Ishikawa (cell line): ENCODE measurements around the gene SUCNR1.

Experiments
- CEBPB ChIP-seq: IDR thresholded peaks from 2 replicates; pipeline ENCODE4 v1.6.1; 2012
- CREB1 ChIP-seq: IDR thresholded peaks from 2 replicates; pipeline ENCODE4 v1.6.1; 2012; ENCODE audit warnings: low read depth
- EGR1 ChIP-seq: IDR thresholded peaks from 2 replicates; pipeline ENCODE4 v1.6.1; 2012
- EP300 ChIP-seq: IDR thresholded peaks from 2 replicates; pipeline ENCODE4 v1.6.1; 2012; ENCODE audit warnings: borderline replicate concordance
- FOXM1 ChIP-seq: IDR thresholded peaks from 2 replicates; pipeline ENCODE4 v1.6.1; 2012; ENCODE audit warnings: low read depth, borderline replicate concordance
- MAX ChIP-seq: IDR thresholded peaks from 2 replicates; pipeline ENCODE4 v1.6.1; 2012
- NFIC ChIP-seq: IDR thresholded peaks from 2 replicates; pipeline ENCODE4 v1.6.1; 2012
- RAD21 ChIP-seq: IDR thresholded peaks from 2 replicates; pipeline ENCODE4 v1.6.1; 2012; ENCODE audit warnings: low read depth
- REST ChIP-seq: IDR thresholded peaks from 2 replicates; pipeline ENCODE4 v1.6.1; 2012; ENCODE audit warnings: low read depth, mild to moderate bottlenecking
- TAF1 ChIP-seq: IDR thresholded peaks from 2 replicates; pipeline ENCODE4 v1.6.1; 2012; ENCODE audit warnings: low read depth, mild to moderate bottlenecking
- TCF12 ChIP-seq: IDR thresholded peaks from 2 replicates; pipeline ENCODE4 v1.6.1; 2012; ENCODE audit warnings: low read depth
- TEAD4 ChIP-seq: IDR thresholded peaks from 2 replicates; pipeline ENCODE4 v1.6.1; 2012
- USF1 ChIP-seq: IDR thresholded peaks from 2 replicates; pipeline ENCODE4 v1.6.1; 2012
- YY1 ChIP-seq: IDR thresholded peaks from 2 replicates; pipeline ENCODE4 v1.6.1; 2012; ENCODE audit warnings: low read depth
- ZBTB7A ChIP-seq: IDR thresholded peaks from 2 replicates; pipeline ENCODE4 v1.6.1; 2012; ENCODE audit warnings: low read depth

Gene SUCNR1

GRCh38 chr3:151841801-151842200 is 31.6 kb upstream of the SUCNR1 start:
- TF ChIP-seq REST (no peak), RAD21 (no peak), EP300 (no peak), TEAD4 (no peak), TAF1 (no peak), USF1 (no peak), CEBPB (no peak), NFIC (no peak), ZBTB7A (no peak), MAX (no peak), EGR1 (no peak), TCF12 (no peak), FOXM1 (no peak), YY1 (no peak), CREB1 (no peak)

- TF ChIP-seq CEBPB = no peak
- TF ChIP-seq USF1 = no peak
- TF ChIP-seq MAX = no peak
- no peak for TF ChIP-seq EP300
- TF ChIP-seq TEAD4 = no peak
- TF ChIP-seq TAF1 = no peak
- TF ChIP-seq EGR1 = no peak
- no peak for TF ChIP-seq NFIC
- no peak for TF ChIP-seq CREB1
- TF ChIP-seq YY1 = no peak
- no peak for TF ChIP-seq TCF12
These were observed 30.2 kb upstream of the SUCNR1 start for GRCh38 chr3:151843275-151843674.

GRCh38 chr3:151845306-151845905 is 28.0 kb upstream of the SUCNR1 start:
- TF ChIP-seq TEAD4 = no peak
- no peak for TF ChIP-seq CEBPB
- TF ChIP-seq TCF12 = no peak
- no peak for TF ChIP-seq EP300
- TF ChIP-seq YY1 = no peak
- no peak for TF ChIP-seq FOXM1
- TF ChIP-seq ZBTB7A = no peak
- TF ChIP-seq EGR1 = no peak
- TF ChIP-seq NFIC = no peak
- TF ChIP-seq TAF1 = no peak
- no peak for TF ChIP-seq RAD21
- no peak for TF ChIP-seq CREB1
- no peak for TF ChIP-seq USF1
- no peak for TF ChIP-seq REST

GRCh38 chr3:151852074-151852811 is 21.2 kb upstream of the SUCNR1 start:
- TF ChIP-seq CREB1 (no peak), FOXM1 (no peak), REST (no peak), USF1 (no peak), TAF1 (no peak), TEAD4 (no peak), CEBPB (no peak), ZBTB7A (no peak), YY1 (no peak), EP300 (no peak), RAD21 (no peak)
